8988T (cell line): Measurements from ENCODE around the gene C20orf204.
"Not testable (repeated sequence)": the region's sequence is repeated elsewhere in the genome, so short reads cannot be mapped to it uniquely, and the experiment has no call there.

Experiments
- DNase-seq: peaks from one replicate; pipeline ENCODE4 v3.0.0; 2011

The C20orf204 gene, protein sequence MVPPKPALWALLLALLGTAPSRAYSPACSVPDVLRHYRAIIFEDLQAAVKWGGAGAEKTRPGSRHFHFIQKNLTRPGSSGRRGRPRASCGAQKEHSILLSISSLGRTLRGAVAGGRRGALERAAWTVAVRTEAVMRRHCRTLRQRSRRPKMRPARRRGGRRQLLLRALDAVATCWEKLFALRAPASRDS

DNA sequence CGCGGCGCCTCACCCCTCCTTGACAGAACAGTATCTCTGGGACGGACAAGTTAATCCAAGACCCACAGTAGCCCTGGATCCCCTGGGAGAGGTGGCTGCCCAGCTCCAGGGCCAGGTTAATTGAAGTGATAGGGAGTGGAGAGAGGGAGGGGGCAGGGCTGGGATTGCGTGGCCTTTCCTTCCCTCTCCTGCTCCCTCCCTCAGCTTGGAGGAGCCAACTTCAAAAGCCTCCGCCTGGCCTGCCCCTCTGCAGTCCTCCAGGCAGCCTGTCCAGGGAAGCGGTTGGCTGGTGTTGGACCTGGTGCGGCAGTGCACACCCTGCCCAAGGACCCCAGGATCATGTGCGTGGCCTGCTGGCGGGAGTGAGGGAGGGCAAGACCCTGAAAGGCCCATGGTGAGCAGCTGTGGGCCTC lies at the start of gene C20orf204:
Gene C20orf204, plus strand, starts transcription at position 250 of the 413 bp plus-strand sequence. Its CDS starts 142 bp downstream, at position 392.
- no peak for DNase-seq

DNA sequence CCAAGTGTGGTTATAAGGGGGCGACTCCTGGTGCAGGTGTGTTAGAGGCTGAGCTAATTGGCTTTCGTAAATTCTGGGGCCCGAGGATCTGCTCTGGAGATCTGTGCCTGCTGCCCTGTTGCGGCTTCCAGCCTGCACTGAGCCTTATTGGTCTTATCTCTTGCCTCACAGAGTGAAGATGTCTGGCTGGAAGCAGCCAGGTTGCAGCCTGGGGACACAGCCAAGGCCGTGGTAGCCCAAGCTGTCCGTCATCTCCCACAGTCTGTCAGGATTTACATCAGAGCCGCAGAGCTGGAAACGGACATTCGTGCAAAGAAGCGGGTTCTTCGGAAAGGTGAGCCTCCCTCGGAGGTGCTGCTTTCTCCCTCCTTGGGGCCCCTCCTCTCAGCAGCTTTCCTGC lies 35.1 kb upstream of the C20orf204 start:
- no peak for DNase-seq

DNA sequence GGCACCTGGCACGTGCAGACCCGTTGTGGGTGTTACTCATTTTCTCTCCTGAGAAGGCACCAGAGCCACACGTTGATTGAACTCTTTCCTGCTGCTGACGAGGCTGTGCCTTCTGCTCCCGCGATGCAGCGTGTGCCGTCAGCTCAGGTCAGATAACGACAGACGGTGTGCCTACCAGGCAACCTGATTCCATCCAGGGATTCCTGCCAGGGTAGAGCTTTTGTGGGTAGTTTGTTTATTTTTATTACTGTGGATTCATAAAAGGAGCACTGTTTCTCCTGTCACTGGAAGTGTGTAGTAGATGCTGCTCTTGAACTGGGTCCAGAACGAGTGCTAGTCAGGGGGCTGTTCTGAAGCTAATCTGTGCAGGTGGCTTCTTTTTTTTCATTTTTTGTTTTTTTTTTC lies 34.4 kb upstream of the C20orf204 start:
- DNase-seq = no peak

DNA sequence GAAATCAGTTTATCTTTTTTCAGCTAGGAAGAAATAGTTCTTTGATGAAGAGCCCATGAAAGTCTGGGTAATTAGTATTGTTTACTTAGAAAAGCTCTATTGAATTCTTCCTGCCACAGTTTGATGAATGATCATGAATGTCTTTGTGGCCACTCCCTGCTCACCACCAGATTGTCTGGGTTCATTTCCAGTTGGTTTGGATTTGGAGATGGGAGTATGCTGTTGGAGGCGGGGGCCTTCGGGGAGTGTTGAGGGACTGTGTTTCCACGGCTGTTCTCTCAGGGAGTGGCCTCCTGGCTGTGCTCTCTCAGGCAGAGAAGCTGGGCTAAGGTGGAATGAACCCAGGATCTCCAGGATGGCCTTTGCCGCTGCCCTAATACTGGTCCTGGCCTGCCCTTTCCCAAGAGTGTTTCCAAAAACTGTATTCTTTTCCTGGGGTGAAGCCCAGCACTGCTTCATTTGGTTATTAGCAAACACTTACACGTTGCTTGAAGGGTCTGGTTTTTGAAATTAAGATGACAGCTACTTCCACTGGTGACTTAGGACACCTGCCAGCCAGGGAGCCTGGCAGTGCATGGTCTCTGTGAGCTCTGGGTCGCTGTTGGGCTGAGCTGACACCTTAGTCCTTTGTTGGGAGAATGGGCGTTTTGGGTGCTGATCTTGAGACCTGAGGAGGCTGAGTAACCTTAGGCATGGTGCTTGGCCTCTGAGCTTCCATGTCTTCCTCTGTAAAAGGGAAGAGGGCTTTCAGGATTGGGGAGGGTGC lies 31.8 kb upstream of the C20orf204 start:
- no peak for DNase-seq

DNA sequence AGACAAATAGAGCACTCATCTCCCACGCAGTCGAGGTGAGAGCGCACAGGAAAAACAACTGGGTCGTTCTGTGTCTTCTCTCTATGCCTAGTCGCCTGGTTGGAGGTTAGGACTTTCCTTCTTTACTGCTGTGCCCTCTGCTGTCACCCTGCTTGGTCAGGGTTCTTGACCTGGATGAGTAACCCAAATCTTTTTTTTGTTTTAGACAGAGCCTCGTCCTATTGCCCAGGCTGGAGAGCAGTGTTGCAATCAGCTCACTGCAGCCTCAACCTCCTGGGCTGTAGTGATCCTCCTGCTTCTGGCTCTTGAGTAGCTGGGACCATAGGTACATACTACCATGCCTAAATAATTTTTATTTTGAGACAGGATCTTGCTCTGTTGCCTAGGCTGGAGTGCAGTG lies 30.6 kb upstream of the C20orf204 start:
- DNase-seq = no peak

DNA sequence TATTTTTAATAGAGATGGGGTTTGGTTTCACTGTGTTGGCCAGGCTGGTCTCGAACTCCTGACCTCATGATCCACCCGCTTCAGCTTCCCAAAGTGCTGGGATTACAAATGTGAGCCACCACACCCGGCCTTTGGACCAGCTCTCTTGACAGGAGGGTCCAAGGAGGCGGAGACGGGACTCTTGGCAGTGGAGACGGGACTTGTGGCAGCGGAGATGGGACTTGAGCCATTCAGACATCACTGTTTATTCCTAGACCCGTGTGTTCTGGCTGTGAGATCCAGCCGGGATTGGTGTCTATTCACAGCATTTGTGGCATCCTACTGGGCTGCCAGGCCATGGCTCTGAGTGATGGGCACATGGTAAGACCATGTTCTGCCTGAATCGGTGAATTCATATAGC lies 29.5 kb upstream of the C20orf204 start:
- no peak for DNase-seq

DNA sequence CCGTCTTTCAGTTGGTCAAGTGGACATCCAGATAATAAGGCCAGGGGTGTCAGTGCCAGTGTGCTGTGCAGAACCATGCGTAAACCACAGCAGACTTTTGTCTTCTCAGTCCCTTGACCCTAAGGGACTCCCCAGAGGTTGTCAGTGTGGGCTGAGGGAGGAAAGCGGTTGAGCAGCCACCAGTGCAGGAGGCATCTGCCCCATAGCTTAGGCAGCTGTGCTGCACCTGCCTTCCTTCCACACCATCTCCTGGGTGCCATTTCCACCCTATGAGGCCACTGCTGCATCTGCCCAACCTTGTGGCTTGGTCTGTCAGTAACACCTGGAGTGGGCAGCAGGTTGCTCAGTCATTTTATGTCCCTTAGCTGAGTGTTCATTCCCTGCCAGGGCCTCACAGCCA lies 29.1 kb upstream of the C20orf204 start:
- DNase-seq = no peak

DNA sequence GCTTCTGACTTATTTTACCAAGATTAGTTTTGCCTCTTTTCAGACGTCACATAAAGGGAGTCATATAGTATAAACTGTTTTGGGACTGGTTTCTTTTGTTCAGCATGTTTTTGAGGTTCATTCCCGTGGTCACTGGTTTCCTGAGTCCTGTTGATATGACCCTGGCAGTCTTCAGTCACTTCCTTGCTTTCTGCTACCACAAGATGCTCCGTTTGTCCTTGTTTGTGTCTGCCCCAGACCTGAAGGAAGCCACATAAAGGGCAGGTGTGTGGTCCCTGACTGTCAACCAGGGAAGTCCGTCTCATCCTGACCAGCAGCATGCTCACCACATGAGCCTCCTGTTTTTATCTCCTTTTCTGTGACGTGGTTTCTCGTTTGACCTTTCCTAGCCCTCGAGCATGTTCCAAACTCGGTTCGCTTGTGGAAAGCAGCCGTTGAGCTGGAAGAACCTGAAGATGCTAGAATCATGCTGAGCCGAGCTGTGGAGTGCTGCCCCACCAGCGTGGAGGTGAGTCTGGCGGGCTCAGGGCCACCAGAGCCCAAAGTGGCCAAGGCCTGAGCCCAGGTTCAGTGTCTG lies 26.1 kb upstream of the C20orf204 start:
- no peak for DNase-seq

DNA sequence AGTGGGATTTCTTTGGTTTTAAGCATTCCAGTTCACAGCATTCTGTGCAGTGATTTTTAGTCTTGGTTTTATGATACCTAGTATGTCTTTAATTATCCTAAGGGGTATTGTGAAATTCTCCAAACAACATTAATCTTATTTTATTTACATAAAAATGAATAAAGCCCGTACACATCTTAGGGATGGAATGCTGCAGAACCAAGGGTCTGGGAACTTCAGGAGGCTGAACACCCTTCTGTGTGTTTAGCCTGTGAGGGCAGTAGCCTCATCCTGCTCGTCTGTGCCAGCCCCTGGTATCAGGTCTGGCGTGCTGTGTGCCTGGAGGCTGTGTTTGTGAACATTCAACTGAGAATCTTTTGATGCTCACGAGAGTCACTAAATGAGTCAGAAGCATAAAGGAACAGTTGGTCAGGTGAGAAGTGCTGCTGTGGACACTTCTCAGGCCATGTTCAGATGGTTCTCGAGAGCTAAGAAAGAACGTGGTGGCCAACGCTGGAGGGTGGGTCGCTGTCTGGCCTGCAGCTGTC lies 25.2 kb upstream of the C20orf204 start:
- DNase-seq = no peak

DNA sequence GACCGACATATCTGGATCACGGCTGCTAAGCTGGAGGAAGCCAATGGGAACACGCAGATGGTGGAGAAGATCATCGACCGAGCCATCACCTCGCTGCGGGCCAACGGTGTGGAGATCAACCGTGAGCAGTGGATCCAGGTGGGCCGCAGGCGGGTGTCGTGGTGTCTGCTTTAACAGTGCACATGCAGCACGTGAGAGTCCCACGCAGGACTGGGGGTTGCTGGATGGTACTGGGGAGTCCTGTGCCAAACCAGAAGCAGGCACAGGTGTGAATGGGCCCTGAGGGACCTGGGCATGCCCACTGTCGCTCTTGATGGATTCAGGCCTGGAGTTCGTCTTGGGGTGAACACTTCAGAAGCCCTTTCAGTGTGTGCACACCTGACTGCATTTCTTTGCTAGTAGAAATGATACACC lies 24.6 kb upstream of the C20orf204 start:
- DNase-seq = no peak

DNA sequence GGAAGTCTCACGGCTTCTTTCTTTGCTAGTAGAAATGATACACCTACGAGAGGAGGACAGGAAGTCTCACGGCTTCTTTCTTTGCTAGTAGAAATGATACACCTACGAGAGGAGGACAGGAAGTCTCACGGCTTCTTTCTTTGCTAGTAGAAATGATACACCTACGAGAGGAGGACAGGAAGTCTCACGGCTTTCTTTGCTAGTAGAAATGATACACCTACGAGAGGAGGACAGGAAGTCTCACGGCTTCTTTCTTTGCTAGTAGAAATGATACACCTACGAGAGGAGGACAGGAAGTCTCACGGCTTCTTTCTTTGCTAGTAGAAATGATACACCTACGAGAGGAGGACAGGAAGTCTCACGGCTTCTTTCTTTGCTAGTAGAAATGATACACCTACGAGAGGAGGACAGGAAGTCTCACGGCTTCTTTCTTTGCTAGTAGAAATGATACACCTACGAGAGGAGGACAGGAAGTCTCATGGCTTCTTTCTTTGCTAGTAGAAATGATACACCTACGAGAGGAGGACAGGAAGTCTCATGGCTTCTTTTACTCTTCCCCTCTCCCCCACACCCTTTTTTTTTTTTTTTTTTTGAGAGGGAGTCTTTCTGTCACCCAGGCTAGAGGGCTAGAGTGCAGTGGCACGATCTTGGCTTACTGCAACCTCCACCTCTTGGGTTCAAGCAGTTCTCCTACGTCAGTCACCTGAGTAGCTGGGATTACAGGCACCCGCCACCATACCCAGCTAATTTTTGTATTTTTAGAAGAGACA lies 23.4 kb upstream of the C20orf204 start:
- DNase-seq = not testable (repeated sequence)

DNA sequence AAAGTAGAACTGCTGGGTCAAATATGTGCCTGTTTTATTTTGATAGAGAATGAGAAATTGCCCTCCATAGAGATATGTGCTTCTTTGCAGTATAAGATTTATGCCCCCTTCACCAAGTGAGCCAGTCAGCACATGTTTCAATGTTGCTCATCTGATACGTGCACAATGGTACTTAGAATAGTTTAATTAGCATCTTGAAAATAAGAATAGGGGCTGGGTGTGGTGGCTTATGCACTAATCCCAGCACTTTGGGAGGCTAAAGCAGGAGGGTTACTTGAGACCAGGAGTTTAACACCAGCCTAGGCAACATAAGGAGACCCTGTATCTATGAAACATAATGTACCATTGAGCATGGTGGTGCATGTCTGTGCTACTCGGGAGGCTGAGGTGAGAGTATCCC lies 20.3 kb upstream of the C20orf204 start:
- DNase-seq = no peak

DNA sequence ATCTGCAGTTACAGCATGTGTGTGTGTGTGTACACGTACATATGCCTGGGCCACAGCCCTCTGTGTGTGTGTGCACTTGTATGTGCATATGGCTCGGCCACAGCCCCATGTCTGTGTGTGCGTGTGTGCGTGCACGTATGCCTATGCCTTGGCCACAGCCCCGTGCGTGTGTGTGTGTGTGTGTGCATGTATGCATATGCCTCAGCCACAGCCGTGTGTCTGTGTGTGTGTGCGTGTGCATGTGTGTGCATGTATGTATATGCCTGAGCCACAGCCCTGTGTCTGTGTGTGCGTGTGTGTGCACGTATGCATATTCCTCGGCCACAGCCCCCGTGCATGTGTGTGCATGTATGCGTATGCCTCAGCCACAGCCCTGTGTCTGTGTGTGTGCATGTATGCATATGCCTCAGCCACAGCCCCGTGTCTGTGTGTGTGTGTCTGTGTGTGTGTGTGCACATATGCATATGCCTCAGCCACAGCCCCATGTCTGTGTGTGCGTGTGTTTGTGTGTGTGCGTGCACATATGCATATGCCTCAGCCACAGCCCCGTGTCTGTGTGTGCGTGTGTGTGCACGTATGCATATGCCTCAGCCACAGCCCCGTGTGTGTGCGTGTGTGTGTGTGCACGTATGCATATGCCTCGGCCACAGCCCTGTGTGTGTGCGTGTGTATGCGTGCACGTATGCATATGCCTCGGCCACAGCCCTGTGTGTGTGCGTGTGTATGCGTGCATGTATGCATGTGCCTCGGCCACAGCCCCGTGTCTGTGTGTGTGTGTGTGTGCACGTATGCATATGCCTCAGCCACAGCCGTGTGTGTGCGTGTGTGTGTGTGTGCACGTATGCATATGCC lies 14.6 kb upstream of the C20orf204 start:
- no peak for DNase-seq

DNA sequence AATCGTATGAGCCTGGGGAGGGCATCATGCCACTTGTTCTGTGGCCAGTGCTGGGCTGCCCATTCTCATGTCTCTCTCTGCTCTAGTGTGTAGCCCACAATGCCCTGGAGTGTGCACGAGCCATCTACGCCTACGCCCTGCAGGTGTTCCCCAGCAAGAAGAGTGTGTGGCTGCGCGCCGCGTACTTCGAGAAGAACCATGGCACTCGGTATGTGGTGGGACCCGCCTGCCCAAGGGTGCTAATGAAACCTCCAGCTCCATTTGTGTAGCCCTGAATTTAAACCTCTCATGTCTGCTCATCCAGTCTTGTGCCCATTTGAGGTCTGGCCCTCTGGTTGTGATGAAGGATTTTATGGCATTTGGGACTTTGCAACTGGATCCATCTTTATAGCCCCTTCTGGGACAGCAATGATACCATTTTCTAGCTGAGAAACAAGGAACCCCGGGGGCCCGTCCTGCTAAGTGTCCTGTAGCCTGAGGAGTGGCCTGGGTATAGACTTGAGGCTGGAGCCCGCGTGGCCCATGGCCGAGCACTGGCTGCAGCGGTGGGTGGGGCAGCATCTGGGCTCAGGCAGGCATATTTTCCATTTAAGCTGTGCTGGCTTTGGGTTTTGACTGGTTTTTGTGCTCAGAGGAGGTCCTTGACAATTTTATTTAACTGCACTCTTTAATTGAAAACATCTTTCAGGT lies 13.2 kb upstream of the C20orf204 start:
- DNase-seq = no peak

DNA sequence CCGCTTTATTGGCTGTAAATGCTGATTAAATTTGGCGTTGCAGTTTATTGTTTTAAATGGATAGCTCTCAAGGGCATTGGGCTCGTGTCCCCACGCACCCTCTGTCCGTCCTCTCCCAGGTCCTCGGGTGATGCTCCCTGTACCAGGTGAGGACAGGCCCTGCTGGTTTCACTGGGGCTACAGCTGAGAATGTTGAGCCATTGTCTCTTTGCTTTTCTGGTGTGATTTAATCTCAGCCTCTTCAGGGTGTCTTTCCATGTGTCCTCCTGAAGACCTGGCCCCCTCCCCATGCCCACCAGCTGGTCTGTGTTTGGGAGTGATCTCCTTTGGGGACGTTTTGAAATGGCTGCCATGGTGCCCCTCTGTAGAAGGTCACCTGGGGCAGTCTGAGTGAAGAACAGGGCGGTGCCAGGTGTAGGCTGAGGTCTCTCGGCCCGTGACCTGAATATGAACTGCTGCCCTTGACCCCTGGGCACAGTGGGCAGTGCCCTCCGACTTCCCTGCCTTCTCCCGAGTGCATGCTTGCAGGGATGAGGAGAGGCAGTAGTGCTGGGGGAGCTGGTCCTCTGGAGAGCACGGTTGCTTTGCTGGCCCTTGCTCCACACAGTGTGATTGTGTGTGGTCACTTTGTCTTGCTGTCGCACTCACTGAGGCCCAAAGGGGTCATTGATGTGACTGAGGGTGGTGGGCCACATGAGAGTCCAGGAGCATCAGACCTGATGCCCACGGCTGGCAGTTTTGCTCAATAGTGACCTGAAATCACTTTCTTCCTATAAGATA lies 12.4 kb upstream of the C20orf204 start:
- DNase-seq = no peak

DNA sequence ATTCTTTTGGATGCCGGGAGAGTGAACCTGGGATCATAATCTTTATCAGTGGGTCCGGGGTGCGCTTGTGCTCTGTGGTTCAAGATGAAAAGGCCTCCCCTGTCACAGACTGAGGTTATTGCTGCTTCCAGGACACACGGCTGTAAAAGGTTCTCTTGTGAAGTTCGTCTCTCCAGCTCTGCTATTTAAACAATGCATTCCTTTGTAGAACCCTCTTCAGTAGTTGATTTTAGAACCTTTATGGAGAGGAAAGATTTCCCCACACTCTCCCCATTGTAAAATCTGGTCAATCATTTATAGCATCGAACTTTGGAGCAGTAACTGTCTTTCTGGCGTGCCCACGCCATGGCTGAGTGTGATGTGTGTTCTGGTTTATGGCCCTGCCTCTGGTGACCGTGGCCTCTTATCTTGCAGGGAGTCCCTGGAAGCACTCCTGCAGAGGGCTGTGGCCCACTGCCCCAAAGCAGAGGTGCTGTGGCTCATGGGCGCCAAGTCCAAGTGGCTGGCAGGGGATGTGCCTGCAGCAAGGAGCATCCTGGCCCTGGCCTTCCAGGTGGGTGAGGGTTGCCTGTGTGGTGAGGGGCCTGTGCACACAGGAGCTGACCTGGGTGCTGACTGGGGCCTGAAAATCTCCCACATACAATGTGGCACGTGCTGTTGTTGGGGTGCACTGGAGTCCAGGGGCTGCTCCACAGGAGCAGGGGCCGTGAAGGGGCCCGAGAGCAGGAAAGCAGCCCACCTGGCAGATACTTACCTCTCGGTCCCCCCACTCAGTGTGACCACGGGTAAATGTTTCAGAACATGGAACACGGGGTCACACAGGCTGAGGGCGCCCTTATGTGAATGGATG lies 11.6 kb upstream of the C20orf204 start:
- no peak for DNase-seq

DNA sequence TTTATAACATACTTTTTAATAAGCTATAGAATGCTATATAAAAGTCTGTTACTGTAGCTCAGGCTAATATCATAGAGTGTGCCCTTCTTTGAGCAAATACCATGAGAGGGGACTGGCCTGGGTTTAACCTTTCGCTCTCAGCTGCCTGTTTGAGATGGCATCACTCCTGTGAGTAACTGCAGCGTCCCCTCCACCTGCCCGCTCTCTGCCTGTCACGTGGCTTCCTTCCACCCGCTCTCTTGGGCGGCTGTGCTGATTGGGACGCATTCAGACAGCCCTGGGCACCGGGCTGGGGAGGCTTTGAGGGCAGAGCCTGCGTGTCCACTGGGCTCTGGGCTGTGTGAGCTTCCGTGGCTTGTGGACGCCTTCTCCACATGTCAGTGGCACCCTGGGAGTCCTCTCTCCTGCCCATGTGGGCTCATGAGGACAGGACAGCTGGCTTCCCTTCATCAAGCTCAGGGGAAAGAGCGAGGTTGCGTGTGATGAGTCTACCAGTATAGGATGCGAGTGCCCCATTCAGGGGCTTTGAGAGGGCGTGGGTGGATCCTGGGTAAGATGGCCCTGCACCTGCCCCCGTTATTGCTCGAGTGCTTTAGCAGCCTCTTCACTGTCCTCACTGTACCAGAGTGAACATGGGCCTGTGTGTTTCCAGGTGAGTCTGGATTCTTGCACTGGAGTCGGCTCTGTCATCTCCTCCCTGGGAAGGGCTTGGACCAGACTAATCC lies 10.7 kb upstream of the C20orf204 start:
- no peak for DNase-seq

DNA sequence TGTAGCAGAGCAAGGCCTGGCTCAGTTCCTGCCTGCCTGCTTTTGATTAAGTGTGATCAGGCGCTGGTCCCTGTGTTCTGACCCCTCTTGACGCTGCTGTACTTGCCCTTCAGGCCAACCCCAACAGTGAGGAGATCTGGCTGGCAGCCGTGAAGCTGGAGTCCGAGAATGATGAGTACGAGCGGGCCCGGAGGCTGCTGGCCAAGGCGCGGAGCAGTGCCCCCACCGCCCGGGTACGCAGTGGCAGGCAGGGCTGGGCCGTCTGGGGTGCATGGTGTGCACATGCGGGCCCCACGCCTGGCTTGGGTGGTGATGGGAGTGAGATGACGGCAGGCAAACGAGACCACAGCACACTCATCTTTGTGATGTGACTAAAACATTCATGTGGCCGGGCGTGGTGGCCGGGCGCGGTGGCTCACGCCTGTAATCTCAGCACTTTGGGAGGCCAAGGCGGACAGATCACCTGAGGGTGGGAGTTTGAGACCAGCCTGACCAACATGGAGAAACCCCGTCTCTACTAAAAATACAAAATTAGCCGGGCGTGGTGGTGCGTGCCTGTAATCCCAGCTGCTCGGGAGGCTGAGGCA lies 10.1 kb upstream of the C20orf204 start:
- no peak for DNase-seq
